H1 (cell line): ENCODE results near the gene PTPRF. TPM values are rescaled to one million over a fixed set of nuclear protein-coding genes. Genes with fewer than 3 reads are reported as not detected.
A peak's percentile ranks its signal among the peaks of the same experiment; 100 is the strongest.

Source experiments
- CTCF ChIA-PET: fragments of 300-600 bp; sonication (Branson Sonifier 250); formaldehyde crosslinking; loops from one replicate; lab custom pipeline; 2021; ENCODE audit not compliant: partially characterized antibody; lab: Charles Lee
- POLR2A ChIA-PET: fragments of 300-600 bp; sonication (Branson Sonifier 250); formaldehyde crosslinking; loops from one replicate; lab custom pipeline; 2021; ENCODE audit warnings: inconsistent platforms; ENCODE audit not compliant: partially characterized antibody; lab: Charles Lee
- DNase-seq, 2 experiments: peaks; one replicate each; pipeline versions ENCODE4 v3.0.0 to v3.0.0-alpha.2; 2010 to 2022; ENCODE audit warnings: low spot score in 2 of 2, low read depth in 1 of 2, mixed read lengths in 1 of 2
- FAIRE-seq: peaks from 2 replicates; lab custom pipeline; 2011; peaks lifted over from hg19 to GRCh38; lab: Jason Lieb, UNC
- H2AFZ ChIP-seq: 2 replicates; pipeline ENCODE4 v1.8.1; 2012; ENCODE audit warnings: low read length, inconsistent platforms
- H2AK5ac ChIP-seq: 2 replicates; pipeline ENCODE4 v1.6.1; 2013; ENCODE audit warnings: low read depth, low read length
- H2BK120ac ChIP-seq: replicated peaks from 2 replicates; pipeline ENCODE3; 2013; ENCODE audit warnings: low read depth, low read length, inconsistent platforms
- H2BK12ac ChIP-seq: 2 replicates; pipeline ENCODE4 v1.6.1; 2013; ENCODE audit warnings: low read depth, low read length
- H2BK15ac ChIP-seq: 2 replicates; pipeline ENCODE4 v1.6.1; 2013; ENCODE audit warnings: low read length
- H2BK20ac ChIP-seq: 2 replicates; pipeline ENCODE4 v1.6.1; 2013; ENCODE audit warnings: low read length
- H2BK5ac ChIP-seq: 2 replicates; pipeline ENCODE4 v1.6.1; 2013; ENCODE audit warnings: low read depth, low read length
- H3K14ac ChIP-seq: 2 replicates; pipeline ENCODE4 v1.6.1; 2013; ENCODE audit warnings: inconsistent platforms; ENCODE audit not compliant: insufficient read length
- H3K18ac ChIP-seq: 2 replicates; pipeline ENCODE4 v1.6.1; 2013; ENCODE audit warnings: low read length; ENCODE audit errors: extremely low read depth
- H3K23ac ChIP-seq: 2 replicates; pipeline ENCODE4 v1.6.1; 2013; ENCODE audit warnings: inconsistent platforms; ENCODE audit not compliant: insufficient read length
- H3K23me2 ChIP-seq: 2 replicates; pipeline ENCODE4 v1.6.1; 2013; ENCODE audit warnings: low read depth, low read length
- H3K27ac ChIP-seq: 2 replicates; pipeline ENCODE4 v1.6.1; 2011; ENCODE audit warnings: low read depth, low read length, inconsistent platforms
- H3K27me3 ChIP-seq, 4 experiments: replicated peaks in 1 of 4; 1 replicate in 1 of 4; 2 replicates in 3 of 4; pipeline versions ENCODE4 v1.6.1 to v1.8.1; 2011 to 2013; ENCODE audit warnings: low read length in 3 of 4, mild to moderate bottlenecking in 3 of 4, inconsistent platforms in 2 of 4, mixed read lengths in 2 of 4, moderate library complexity in 1 of 4; ENCODE audit not compliant: control insufficient read depth in 3 of 4, insufficient read depth in 3 of 4; ENCODE audit errors: extremely low read depth in 1 of 4
- H3K36me3 ChIP-seq, 4 experiments: 2 replicates each; pipeline versions ENCODE4 v1.6.1 to v1.8.1; 2011 to 2013; ENCODE audit warnings: mild to moderate bottlenecking in 4 of 4, low read length in 3 of 4, moderate library complexity in 2 of 4, control low read depth in 1 of 4, inconsistent platforms in 1 of 4; ENCODE audit not compliant: insufficient read depth in 4 of 4, control insufficient read depth in 2 of 4
- H3K4ac ChIP-seq: replicated peaks from 2 replicates; pipeline ENCODE3; 2013; ENCODE audit warnings: low read length, low read depth, mixed read lengths, inconsistent platforms; ENCODE audit not compliant: insufficient read length
- H3K4me1 ChIP-seq, 4 experiments: replicated peaks in 1 of 4; 1 replicate in 1 of 4; 2 replicates in 3 of 4; pipeline versions ENCODE4 v1.6.1 to v1.8.1; 2011 to 2013; ENCODE audit warnings: low read length in 3 of 4, inconsistent platforms in 2 of 4, mixed read lengths in 1 of 4; ENCODE audit not compliant: insufficient read depth in 4 of 4, control insufficient read depth in 3 of 4
- H3K4me2 ChIP-seq, 2 experiments: 2 replicates each; pipeline versions ENCODE4 v1.6.1 to v1.8.1; 2011 to 2013; ENCODE audit warnings: low read depth in 2 of 2, low read length in 2 of 2, control low read depth in 1 of 2, inconsistent platforms in 1 of 2, mild to moderate bottlenecking in 1 of 2; ENCODE audit not compliant: insufficient read depth in 1 of 2
- H3K4me3 ChIP-seq, 4 experiments: fragments of 200-600, 300-600 bp in 1 of 4; sonication (generic), shearing (Covaris generic), sonication (Bioruptor Twin) in 1 of 4; 2 replicates each; pipeline versions ENCODE4 v1.5.1 to v1.8.1; 2011 to 2016; ENCODE audit warnings: low read length in 4 of 4, low read depth in 3 of 4, control low read depth in 2 of 4, inconsistent platforms in 2 of 4, mild to moderate bottlenecking in 2 of 4, mixed read lengths in 1 of 4, moderate library complexity in 1 of 4; ENCODE audit not compliant: insufficient read depth in 2 of 4; ENCODE audit errors: extremely low read depth in 1 of 4
- H3K56ac ChIP-seq: replicated peaks from 2 replicates; pipeline ENCODE3; 2013; ENCODE audit warnings: low read depth, mild to moderate bottlenecking, mixed read lengths, low read length, inconsistent platforms; ENCODE audit not compliant: insufficient read length
- H3K79me1 ChIP-seq: 2 replicates; pipeline ENCODE4 v1.6.1; 2013; ENCODE audit warnings: low read depth, low read length, control low read depth
- H3K79me2 ChIP-seq, 2 experiments: 2 replicates each; pipeline versions ENCODE4 v1.6.1 to v1.8.1; 2012 to 2013; ENCODE audit warnings: low read length in 2 of 2, mild to moderate bottlenecking in 2 of 2, inconsistent platforms in 1 of 2; ENCODE audit not compliant: insufficient read depth in 2 of 2, control insufficient read depth in 1 of 2
- H3K9ac ChIP-seq, 4 experiments: replicated peaks in 1 of 4; 1 replicate in 1 of 4; 2 replicates in 3 of 4; pipeline versions ENCODE4 v1.6.1 to v1.8.1; 2011 to 2013; ENCODE audit warnings: low read depth in 3 of 4, low read length in 3 of 4, control low read depth in 2 of 4, mild to moderate bottlenecking in 2 of 4, moderate library complexity in 2 of 4, inconsistent platforms in 1 of 4; ENCODE audit errors: extremely low read depth in 1 of 4
- H3K9me3 ChIP-seq, 2 experiments: 2 replicates each; pipeline versions ENCODE4 v1.6.1 to v1.8.1; 2012 to 2013; ENCODE audit warnings: mild to moderate bottlenecking in 2 of 2, moderate library complexity in 2 of 2, control low read depth in 1 of 2, inconsistent platforms in 1 of 2, low read depth in 1 of 2, low read length in 1 of 2, mixed read lengths in 1 of 2; ENCODE audit not compliant: insufficient read depth in 2 of 2
- H4K20me1 ChIP-seq, 2 experiments: replicated peaks in 1 of 2; 2 replicates each; pipeline versions ENCODE3 to v1.8.1; 2011 to 2013; ENCODE audit warnings: inconsistent platforms in 2 of 2, low read length in 2 of 2, mild to moderate bottlenecking in 1 of 2; ENCODE audit not compliant: insufficient read depth in 2 of 2, control insufficient read depth in 1 of 2
- H4K5ac ChIP-seq: 2 replicates; pipeline ENCODE4 v1.6.1; 2013; ENCODE audit warnings: low read length, low read depth, mixed read lengths, inconsistent platforms; ENCODE audit not compliant: insufficient read length
- H4K8ac ChIP-seq: 2 replicates; pipeline ENCODE4 v1.8.0; 2013; ENCODE audit warnings: mild to moderate bottlenecking, moderate library complexity, low read length, inconsistent platforms; ENCODE audit not compliant: insufficient read depth; ENCODE audit errors: extremely low read depth
- H4K91ac ChIP-seq: replicated peaks from 2 replicates; pipeline ENCODE3; 2013; ENCODE audit warnings: low read length, mixed read lengths, inconsistent platforms; ENCODE audit not compliant: insufficient read length
- KDM1A ChIP-seq: fragments of 200-600, 300-600 bp; sonication (generic); IDR thresholded peaks from 2 replicates; pipeline ENCODE4 v1.7.1; 2016; ENCODE audit warnings: mild to moderate bottlenecking, low read length, borderline replicate concordance
- NANOG ChIP-seq: IDR thresholded peaks from 2 replicates; pipeline ENCODE4 v1.6.1; 2011; ENCODE audit warnings: low read length, low read depth, mild to moderate bottlenecking, inconsistent platforms; ENCODE audit not compliant: insufficient read depth, poor library complexity, severe bottlenecking
- WGBS, 2 experiments: shearing (Covaris generic) in 1 of 2; methylation state at CpG; one replicate each; pipeline versions ENCODE4 v1.1.6 to v1.1.7; 2013 to 2015; ENCODE audit warnings: low lambda C conversion rate in 2 of 2, mixed read lengths in 2 of 2, inconsistent platforms in 1 of 2, low coverage in 1 of 2, missing lambda C conversion rate in 1 of 2; ENCODE audit not compliant: insufficient replicate concordance in 2 of 2, insufficient coverage in 1 of 2, insufficient read length in 1 of 2; ENCODE audit errors: extremely low coverage in 1 of 2, missing lambda C conversion rate in 1 of 2; 5-methylcytosine and 5-hydroxymethylcytosine counted together
- polyA plus RNA-seq, 7 experiments: library from polyadenylated mRNA; depleted of rRNA in 3 of 7; stranded (reverse) in 5 of 7; unstranded in 2 of 7; fragments of >200 nt in 5 of 7; fragments of 200-250 nt in 2 of 7; gene quantifications; 1 replicate in 5 of 7; 2 replicates in 1 of 7; 4 replicates in 1 of 7; pipeline versions ENCODE4 v1.2.1 to v1.2.3, GENCODE V29; 2011 to 2013; ENCODE audit warnings: missing spikeins in 2 of 7, mixed read lengths in 2 of 7
- total RNA-seq: library from RNA; stranded (reverse); fragmentation: NEBNext Ultra II Directional; extraction: Animal tissue kit (Norgen Biotek cat#: 25700); gene quantifications from 2 replicates; pipeline ENCODE4 v1.2.1, GENCODE V29; 2021

PTPRF gene
- total and polyA plus RNA-seq, 2 of the 8 experiments (the other 6 are each of a cell fraction or from before 2014, with no cell fraction given) = 136 to 231 TPM

- POLR2A ChIA-PET = interaction anchor here (0.9 to 14.9 kb wide), 10 partner anchors 9 to 155 kb away, joined by 4 to 270 read pairs (median 6); partner anchors contain the start of genes PTPRF and ST3GAL3
These were observed 20.8 kb downstream of the PTPRF start for GRCh38 chr1:43551396-43551888.

More at GRCh38 chr1:43551396-43551888, 20.8 kb downstream of the PTPRF start:
- Histone ChIP-seq H4K91ac (peak overlapping the region; percentile 69), H2BK120ac (no peak overlapping the region), H2AK5ac (peak overlapping the region; percentile 97), H4K5ac (no peak overlapping the region), H3K9ac (no peak overlapping the region; a peak in 2 of 7 replicates), H3K79me2 (peaks cover 0 to 45% of the 10 kb centered on the region in 2 experiments; a peak in 1 of 4 replicates), H2BK12ac (peak overlapping the region; percentile 100), H3K14ac (no peak overlapping the region), H4K8ac (peak overlapping the region; percentile 81; the same call in 1 of the 2 replicates), H3K56ac (no peak overlapping the region), H3K4me3 (no peak overlapping the region), H2BK20ac (peak overlapping the region; percentile 28; the same call in 1 of the 2 replicates), H3K18ac (peak overlapping the region; percentile 89), H2AFZ (no peak overlapping the region), H3K23me2 (peaks cover 5% of the 10 kb centered on the region), H3K9me3 (no peaks in the 10 kb centered on the region), H3K4ac (peak overlapping the region; percentile 15), H3K79me1 (peaks cover 19% of the 10 kb centered on the region), H3K27me3 (no peaks in the 10 kb centered on the region; a peak in 1 of 7 replicates), H2BK15ac (peak overlapping the region; percentile 73; the same call in 1 of the 2 replicates), H4K20me1 (peaks cover 5 to 16% of the 10 kb centered on the region in 2 experiments), H3K4me2 (peak overlapping the region; percentile 72 to 83; a peak in 1 of 4 replicates), H3K23ac (no peak overlapping the region), H2BK5ac (peak overlapping the region; percentile 84), H3K27ac (peak overlapping the region; percentile 84; the same call in 1 of the 2 replicates), H3K4me1 (peaks cover 17 to 52% (median 40%) of the 10 kb centered on the region in 4 experiments), H3K36me3 (peaks cover 9 to 20% (median 11%) of the 10 kb centered on the region in 4 experiments; a peak in 7 of 8 replicates)
- no peak for DNase-seq
- CTCF ChIA-PET = interaction anchor here (0.7 to 15.4 kb wide), 14 partner anchors 9 to 183 kb away, joined by 3 to 169 read pairs (median 3); partner anchors contain the start of genes ELOVL1 and PTPRF
- TF ChIP-seq KDM1A = 0 out of 2 replicates have a peak, but pooled peaks have one; percentile 33
- no peak for TF ChIP-seq NANOG
- FAIRE-seq = no peak
- 89% methylated on average over 7 of the region's 7 CpGs; no CpG with 5 or more reads in 1 of the 2 experiments for WGBS, 2 experiments
